ENCODE measurements around the gene MNX1. TPM values are rescaled to one million over a fixed set of nuclear protein-coding genes. Genes with fewer than 3 reads are reported as not detected.

Gene MNX1
- total and polyA plus RNA-seq, 9 of the 15 experiments (the other 6 are each of a cell fraction or from before 2014, with no cell fraction given): 0.15 to 8.0 (median 1.4) TPM

GRCh38 chr7:156979711-156980110 lies 30.8 kb downstream of the MNX1 start (continued):
- no peak for TF ChIP-seq ZNF586 (CRISPR knock-in tag; conservative IDR thresholded peaks at IDR 0.05)
- TF ChIP-seq MCM5 (IDR thresholded peaks at IDR 0.05; ENCODE audit: low read depth): no peak
- TF ChIP-seq HSF4 (CRISPR knock-in tag; IDR thresholded peaks at IDR 0.05; ENCODE audit: borderline replicate concordance): no peak
- TF ChIP-seq GATAD2A (IDR thresholded peaks at IDR 0.05): no peak
- TF ChIP-seq MAFF (IDR thresholded peaks at IDR 0.05; ENCODE audit: low read length): peak; percentile 77
- TF ChIP-seq ZNF165 (CRISPR knock-in tag; IDR thresholded peaks at IDR 0.05; ENCODE audit: borderline replicate concordance): no peak
- no peak for TF ChIP-seq ZNF140 (CRISPR knock-in tag; IDR thresholded peaks at IDR 0.05)
- peak; percentile 50; the same call in 1 of the 2 replicates for TF ChIP-seq CBX1 (IDR thresholded peaks at IDR 0.05; ENCODE audit: low read depth)
- no peak for TF ChIP-seq RFX1 (IDR thresholded peaks at IDR 0.05)
- no peak for TF ChIP-seq ARID2 (IDR thresholded peaks at IDR 0.05)
- TF ChIP-seq, protein P1, sequence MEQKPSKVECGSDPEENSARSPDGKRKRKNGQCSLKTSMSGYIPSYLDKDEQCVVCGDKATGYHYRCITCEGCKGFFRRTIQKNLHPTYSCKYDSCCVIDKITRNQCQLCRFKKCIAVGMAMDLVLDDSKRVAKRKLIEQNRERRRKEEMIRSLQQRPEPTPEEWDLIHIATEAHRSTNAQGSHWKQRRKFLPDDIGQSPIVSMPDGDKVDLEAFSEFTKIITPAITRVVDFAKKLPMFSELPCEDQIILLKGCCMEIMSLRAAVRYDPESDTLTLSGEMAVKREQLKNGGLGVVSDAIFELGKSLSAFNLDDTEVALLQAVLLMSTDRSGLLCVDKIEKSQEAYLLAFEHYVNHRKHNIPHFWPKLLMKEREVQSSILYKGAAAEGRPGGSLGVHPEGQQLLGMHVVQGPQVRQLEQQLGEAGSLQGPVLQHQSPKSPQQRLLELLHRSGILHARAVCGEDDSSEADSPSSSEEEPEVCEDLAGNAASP (IDR thresholded peaks at IDR 0.05): no peak
- no peak for TF ChIP-seq HDAC8 (tag; IDR thresholded peaks at IDR 0.05)
- TF ChIP-seq DNMT1 (IDR thresholded peaks at IDR 0.05): no peak
- TF ChIP-seq, protein P2, sequence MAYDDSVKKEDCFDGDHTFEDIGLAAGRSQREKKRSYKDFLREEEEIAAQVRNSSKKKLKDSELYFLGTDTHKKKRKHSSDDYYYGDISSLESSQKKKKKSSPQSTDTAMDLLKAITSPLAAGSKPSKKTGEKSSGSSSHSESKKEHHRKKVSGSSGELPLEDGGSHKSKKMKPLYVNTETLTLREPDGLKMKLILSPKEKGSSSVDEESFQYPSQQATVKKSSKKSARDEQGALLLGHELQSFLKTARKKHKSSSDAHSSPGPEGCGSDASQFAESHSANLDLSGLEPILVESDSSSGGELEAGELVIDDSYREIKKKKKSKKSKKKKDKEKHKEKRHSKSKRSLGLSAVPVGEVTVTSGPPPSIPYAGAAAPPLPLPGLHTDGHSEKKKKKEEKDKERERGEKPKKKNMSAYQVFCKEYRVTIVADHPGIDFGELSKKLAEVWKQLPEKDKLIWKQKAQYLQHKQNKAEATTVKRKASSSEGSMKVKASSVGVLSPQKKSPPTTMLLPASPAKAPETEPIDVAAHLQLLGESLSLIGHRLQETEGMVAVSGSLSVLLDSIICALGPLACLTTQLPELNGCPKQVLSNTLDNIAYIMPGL (CRISPR knock-in tag; IDR thresholded peaks at IDR 0.05): no peak
- TF ChIP-seq FIP1L1 (IDR thresholded peaks at IDR 0.05; ENCODE audit: low read depth, low read length, poor library complexity, severe bottlenecking): no peak
- TF ChIP-seq ZNF316 (IDR thresholded peaks at IDR 0.05): peak; percentile 91
- TF ChIP-seq, protein P3, sequence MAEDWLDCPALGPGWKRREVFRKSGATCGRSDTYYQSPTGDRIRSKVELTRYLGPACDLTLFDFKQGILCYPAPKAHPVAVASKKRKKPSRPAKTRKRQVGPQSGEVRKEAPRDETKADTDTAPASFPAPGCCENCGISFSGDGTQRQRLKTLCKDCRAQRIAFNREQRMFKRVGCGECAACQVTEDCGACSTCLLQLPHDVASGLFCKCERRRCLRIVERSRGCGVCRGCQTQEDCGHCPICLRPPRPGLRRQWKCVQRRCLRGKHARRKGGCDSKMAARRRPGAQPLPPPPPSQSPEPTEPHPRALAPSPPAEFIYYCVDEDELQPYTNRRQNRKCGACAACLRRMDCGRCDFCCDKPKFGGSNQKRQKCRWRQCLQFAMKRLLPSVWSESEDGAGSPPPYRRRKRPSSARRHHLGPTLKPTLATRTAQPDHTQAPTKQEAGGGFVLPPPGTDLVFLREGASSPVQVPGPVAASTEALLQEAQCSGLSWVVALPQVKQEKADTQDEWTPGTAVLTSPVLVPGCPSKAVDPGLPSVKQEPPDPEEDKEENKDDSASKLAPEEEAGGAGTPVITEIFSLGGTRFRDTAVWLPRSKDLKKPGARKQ (CRISPR knock-in tag; IDR thresholded peaks at IDR 0.05): no peak
- no peak for TF ChIP-seq ZBTB12 (CRISPR knock-in tag; IDR thresholded peaks at IDR 0.05)
- TF ChIP-seq RBM15 (IDR thresholded peaks at IDR 0.05; ENCODE audit: insufficient read depth, low read length): no peak
- TF ChIP-seq ZNF347 (CRISPR knock-in tag; IDR thresholded peaks at IDR 0.05; ENCODE audit: low read depth): no peak
- no peak for TF ChIP-seq GATAD2B (IDR thresholded peaks at IDR 0.05; ENCODE audit: borderline replicate concordance)
- no peak for TF ChIP-seq TFAP4 (CRISPR knock-in tag; IDR thresholded peaks at IDR 0.05; ENCODE audit: borderline replicate concordance)
- TF ChIP-seq ZNF23 (CRISPR knock-in tag; IDR thresholded peaks at IDR 0.05): no peak
- no peak for TF ChIP-seq SIX5 (IDR thresholded peaks at IDR 0.05; ENCODE audit: borderline replicate concordance in 1 of 2, insufficient read depth in 1 of 2, low read depth in 1 of 2, low read length in 2 of 2)
- peak in 1 of 2 experiments; percentile 50; a peak in 2 of 4 replicates for TF ChIP-seq TRIM24 (IDR thresholded peaks at IDR 0.05)
